PFSK-1 (cell line): ENCODE measurements around the gene DMBX1.

ENCODE experiments used
- FOXP2 ChIP-seq: optimal IDR thresholded peaks from 2 replicates; pipeline ENCODE3; 2011; ENCODE audit warnings: borderline replicate concordance, control low read depth, inconsistent platforms; ENCODE audit not compliant: insufficient read depth; ENCODE audit errors: extremely low read length, extremely low read depth
- POLR2AphosphoS5 ChIP-seq: IDR thresholded peaks from 2 replicates; pipeline ENCODE4 v1.6.1; 2012; ENCODE audit warnings: low read depth, mild to moderate bottlenecking, control low read depth, low read length, moderate library complexity
- SIN3A ChIP-seq: IDR thresholded peaks from 2 replicates; pipeline ENCODE4 v1.6.1; 2012; ENCODE audit warnings: mild to moderate bottlenecking, low read length, moderate library complexity, borderline replicate concordance; ENCODE audit not compliant: insufficient read depth
- TAF1 ChIP-seq: IDR thresholded peaks from 2 replicates; pipeline ENCODE4 v1.6.1; 2012; ENCODE audit warnings: low read length, control low read depth, borderline replicate concordance; ENCODE audit not compliant: insufficient read depth
- TF ChIP-seq, protein P1 (sequence below), 2 experiments: IDR thresholded peaks; 2 replicates each; pipeline versions ENCODE4 v1.6.1 to v1.8.0; 2011 to 2012; ENCODE audit warnings: low read depth in 2 of 2, low read length in 2 of 2, control low read depth in 1 of 2, inconsistent platforms in 1 of 2, mild to moderate bottlenecking in 1 of 2, moderate library complexity in 1 of 2; ENCODE audit not compliant: insufficient read depth in 1 of 2

The DMBX1 gene

DNA sequence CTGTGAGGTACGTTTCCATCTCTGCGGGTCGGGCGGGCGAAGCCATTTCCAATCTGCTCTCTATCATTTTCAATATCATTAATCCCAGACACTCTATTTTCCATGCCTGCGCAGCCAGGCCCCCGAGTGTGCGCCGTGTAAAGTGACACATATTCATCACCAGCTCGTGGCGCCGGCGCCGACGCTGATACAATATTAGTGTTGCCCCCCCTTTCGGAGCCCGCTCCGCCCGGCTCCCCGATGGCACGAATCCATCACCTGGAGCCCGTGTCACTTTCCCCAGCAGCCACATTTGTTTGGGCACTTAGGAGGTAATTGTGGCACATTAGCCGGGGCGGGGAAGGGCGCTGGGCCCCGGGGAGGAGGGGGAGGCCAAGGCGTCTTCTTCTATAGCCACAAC lies 33.7 kb upstream of the DMBX1 start:
- TF ChIP-seq, protein P1, sequence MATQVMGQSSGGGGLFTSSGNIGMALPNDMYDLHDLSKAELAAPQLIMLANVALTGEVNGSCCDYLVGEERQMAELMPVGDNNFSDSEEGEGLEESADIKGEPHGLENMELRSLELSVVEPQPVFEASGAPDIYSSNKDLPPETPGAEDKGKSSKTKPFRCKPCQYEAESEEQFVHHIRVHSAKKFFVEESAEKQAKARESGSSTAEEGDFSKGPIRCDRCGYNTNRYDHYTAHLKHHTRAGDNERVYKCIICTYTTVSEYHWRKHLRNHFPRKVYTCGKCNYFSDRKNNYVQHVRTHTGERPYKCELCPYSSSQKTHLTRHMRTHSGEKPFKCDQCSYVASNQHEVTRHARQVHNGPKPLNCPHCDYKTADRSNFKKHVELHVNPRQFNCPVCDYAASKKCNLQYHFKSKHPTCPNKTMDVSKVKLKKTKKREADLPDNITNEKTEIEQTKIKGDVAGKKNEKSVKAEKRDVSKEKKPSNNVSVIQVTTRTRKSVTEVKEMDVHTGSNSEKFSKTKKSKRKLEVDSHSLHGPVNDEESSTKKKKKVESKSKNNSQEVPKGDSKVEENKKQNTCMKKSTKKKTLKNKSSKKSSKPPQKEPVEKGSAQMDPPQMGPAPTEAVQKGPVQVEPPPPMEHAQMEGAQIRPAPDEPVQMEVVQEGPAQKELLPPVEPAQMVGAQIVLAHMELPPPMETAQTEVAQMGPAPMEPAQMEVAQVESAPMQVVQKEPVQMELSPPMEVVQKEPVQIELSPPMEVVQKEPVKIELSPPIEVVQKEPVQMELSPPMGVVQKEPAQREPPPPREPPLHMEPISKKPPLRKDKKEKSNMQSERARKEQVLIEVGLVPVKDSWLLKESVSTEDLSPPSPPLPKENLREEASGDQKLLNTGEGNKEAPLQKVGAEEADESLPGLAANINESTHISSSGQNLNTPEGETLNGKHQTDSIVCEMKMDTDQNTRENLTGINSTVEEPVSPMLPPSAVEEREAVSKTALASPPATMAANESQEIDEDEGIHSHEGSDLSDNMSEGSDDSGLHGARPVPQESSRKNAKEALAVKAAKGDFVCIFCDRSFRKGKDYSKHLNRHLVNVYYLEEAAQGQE (IDR thresholded peaks at IDR 0.05; ENCODE audit: insufficient read depth in 1 of 2, low read depth in 2 of 2, low read length in 2 of 2), result no peak
- TF ChIP-seq FOXP2 (no peak), SIN3A (no peak), POLR2AphosphoS5 (no peak), TAF1 (no peak)

DNA sequence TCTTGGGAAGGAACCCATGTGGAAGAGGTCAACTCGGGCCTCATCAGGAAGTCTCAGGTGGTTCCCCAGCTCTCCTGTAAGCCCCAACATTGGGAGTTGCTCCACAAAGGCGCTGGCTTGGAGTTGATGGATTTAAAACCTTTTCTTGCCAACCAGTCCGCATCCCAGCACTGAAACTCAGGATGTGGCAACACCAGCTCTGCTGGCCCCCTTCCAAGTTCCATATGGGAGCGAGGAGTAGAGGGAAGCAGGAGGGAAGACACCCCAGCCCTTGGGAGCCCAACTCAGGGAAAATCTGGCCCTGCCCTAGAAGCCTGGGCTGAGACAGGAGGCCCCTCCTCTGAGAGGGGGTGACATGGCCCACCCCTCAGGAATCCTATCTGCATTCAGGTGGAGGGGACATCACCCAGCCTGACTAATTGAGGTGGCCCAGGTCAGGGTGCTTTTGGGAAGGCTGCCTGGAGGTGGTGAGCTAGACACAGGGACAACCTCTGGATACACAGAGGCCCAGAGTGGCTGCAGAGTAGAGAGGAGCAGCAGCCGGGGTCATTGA lies 33.1 kb upstream of the DMBX1 start:
- TF ChIP-seq TAF1 (no peak), SIN3A (no peak), POLR2AphosphoS5 (no peak), FOXP2 (no peak)
- TF ChIP-seq, protein P1 (IDR thresholded peaks at IDR 0.05; ENCODE audit: insufficient read depth in 1 of 2, low read depth in 2 of 2, low read length in 2 of 2), result no peak

DNA sequence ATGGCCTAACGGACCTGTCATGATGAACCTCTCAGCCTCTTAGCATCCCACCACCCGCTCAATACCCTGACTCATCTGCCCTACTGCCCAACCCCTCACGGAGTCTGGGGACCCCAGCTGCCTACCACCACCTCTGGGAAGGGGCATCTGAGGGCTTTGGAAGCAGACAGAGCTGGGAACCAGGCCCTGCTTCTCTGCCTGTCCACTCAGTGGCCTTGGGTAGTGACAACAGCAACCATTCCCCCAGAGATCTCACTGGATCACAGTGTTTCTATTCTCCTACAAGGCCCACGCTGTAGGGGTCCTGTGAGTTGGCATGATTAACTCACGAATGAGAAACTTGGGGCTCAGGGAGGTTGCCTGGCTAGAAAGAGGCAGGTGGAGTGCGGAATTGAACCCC lies 32.5 kb upstream of the DMBX1 start:
- TF ChIP-seq FOXP2 (no peak), SIN3A (no peak), TAF1 (no peak), POLR2AphosphoS5 (no peak)
- TF ChIP-seq, protein P1 (IDR thresholded peaks at IDR 0.05; ENCODE audit: insufficient read depth in 1 of 2, low read depth in 2 of 2, low read length in 2 of 2), result no peak

DNA sequence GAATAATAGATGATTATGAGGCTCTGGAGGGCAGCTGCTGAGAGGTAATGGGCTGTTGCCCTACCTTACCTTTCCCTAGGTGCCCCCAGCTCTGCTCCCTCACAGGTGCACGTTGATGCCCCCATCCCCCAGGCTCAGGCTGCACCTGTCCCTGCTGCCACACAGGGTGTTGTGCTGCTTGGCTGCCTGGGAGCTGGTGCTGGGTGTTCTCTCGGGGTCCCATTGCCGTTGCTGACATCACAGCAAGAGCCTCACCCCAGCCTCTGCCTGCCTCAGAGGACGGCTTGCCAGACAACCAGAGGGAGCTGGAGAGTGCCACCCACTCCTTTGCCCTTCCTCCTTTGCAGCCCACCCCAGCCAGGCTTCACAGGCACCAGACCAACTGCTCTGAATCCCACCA lies 31.4 kb upstream of the DMBX1 start:
- no peak for TF ChIP-seq POLR2AphosphoS5
- no peak for TF ChIP-seq SIN3A
- TF ChIP-seq, protein P1 (IDR thresholded peaks at IDR 0.05; ENCODE audit: insufficient read depth in 1 of 2, low read depth in 2 of 2, low read length in 2 of 2), result no peak
- TF ChIP-seq FOXP2, result no peak
- no peak for TF ChIP-seq TAF1

DNA sequence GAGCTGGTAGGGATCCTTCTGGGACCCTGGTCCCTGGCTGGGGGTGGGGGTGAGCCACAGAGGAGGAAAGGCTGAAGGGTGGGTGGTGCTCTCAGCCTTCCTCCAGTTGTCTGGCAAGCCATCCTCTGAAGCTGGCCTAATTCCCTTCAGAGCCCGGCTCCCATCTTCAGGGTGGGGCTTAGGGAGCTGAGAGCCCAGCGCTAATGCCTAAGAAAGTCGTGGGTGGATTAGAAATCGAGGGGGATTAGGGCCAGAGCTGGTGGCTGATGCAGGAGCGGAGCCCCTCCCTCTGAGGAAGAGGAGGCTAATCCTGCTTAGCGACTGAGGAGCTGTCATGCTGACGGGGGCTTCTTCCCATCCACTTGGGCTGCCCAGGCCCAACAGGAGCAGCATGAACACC lies 30.8 kb upstream of the DMBX1 start:
- TF ChIP-seq SIN3A (no peak), TAF1 (no peak), POLR2AphosphoS5 (no peak), FOXP2 (no peak)
- TF ChIP-seq, protein P1 (IDR thresholded peaks at IDR 0.05; ENCODE audit: insufficient read depth in 1 of 2, low read depth in 2 of 2, low read length in 2 of 2), result no peak
